HepG2 (cell line): ENCODE measurements around the gene GDF7. TPM values are rescaled to one million over a fixed set of nuclear protein-coding genes. Genes with fewer than 3 reads are reported as not detected.

ENCODE experiments used
- ATAC-seq: fragments of 200-7000 bp; cut with Tn5 transposase; 3 replicates; pipeline ENCODE4 v1.9.1; 2020; ENCODE audit warnings: mild to moderate bottlenecking, moderate library complexity
- BruUV-seq: library from RNA; stranded (reverse); fragments of 400-500 nt; replicated peaks from 2 replicates; lab custom pipeline; 2021; lab: Mats Ljungman, UMichigan
- CTCF ChIA-PET: fragments of 300-600 bp; formaldehyde crosslinking; extraction: SDS; loops from one replicate; lab custom pipeline; 2021; ENCODE audit warnings: low total read pairs, inconsistent platforms, low intra/inter-chr PET ratio; lab: Yijun Ruan, JAX
- POLR2A ChIA-PET: fragments of 350-600 bp; sonication (Branson Sonifier 250); formaldehyde crosslinking; loops from one replicate; lab custom pipeline; 2020; ENCODE audit warnings: antibody characterized with exemption, inconsistent platforms; lab: Yijun Ruan, JAX
- DNase-seq: peaks from one replicate; pipeline ENCODE4 v3.0.0-alpha.2; 2015; ENCODE audit warnings: low spot score
- FAIRE-seq: peaks from 3 replicates; lab custom pipeline; 2011; peaks lifted over from hg19 to GRCh38; lab: Jason Lieb, UNC
- H2AFZ ChIP-seq: one replicate; pipeline ENCODE4 v1.6.1; 2011; ENCODE audit warnings: low read length, inconsistent platforms
- H3K27ac ChIP-seq: fragments of 300-600 bp; 3 replicates; pipeline ENCODE4 v1.8.0; 2011; ENCODE audit warnings: mixed run types, mild to moderate bottlenecking, mixed read lengths, low read length, inconsistent platforms; ENCODE audit not compliant: insufficient read depth; ENCODE audit errors: extremely low read length
- H3K27me3 ChIP-seq, 2 experiments: fragments of 200-600 bp in 1 of 2; 2 replicates in 1 of 2; 3 replicates in 1 of 2; pipeline versions ENCODE4 v1.6.0 to v1.8.0; 2011; ENCODE audit warnings: low read length in 2 of 2, mild to moderate bottlenecking in 2 of 2, moderate library complexity in 2 of 2, inconsistent platforms in 1 of 2; ENCODE audit not compliant: insufficient read depth in 2 of 2, control insufficient read depth in 1 of 2
- H3K36me3 ChIP-seq, 2 experiments: fragments of 200-600 bp in 1 of 2; replicated peaks in 1 of 2; 2 replicates in 1 of 2; 3 replicates in 1 of 2; pipeline versions ENCODE4 v1.5.1 to v1.8.0; 2011; ENCODE audit warnings: low read length in 2 of 2, inconsistent platforms in 1 of 2; ENCODE audit not compliant: insufficient read depth in 2 of 2, control insufficient read depth in 1 of 2
- H3K4me1 ChIP-seq: 2 replicates; pipeline ENCODE4 v1.5.1; 2012; ENCODE audit warnings: low read length, inconsistent platforms; ENCODE audit not compliant: insufficient read depth
- H3K4me2 ChIP-seq: 2 replicates; pipeline ENCODE4 v1.6.0; 2011; ENCODE audit warnings: low read depth, low read length, inconsistent platforms
- H3K4me3 ChIP-seq, 3 experiments: fragments of 200-600 bp in 1 of 3; sonication (generic), shearing (Covaris generic) in 1 of 3; replicated peaks in 1 of 3; 2 replicates each; pipeline ENCODE4 v1.5.1; 2011 to 2016; ENCODE audit warnings: low read length in 3 of 3, inconsistent platforms in 2 of 3, low read depth in 2 of 3, mild to moderate bottlenecking in 2 of 3, control low read depth in 1 of 3, mixed read lengths in 1 of 3; ENCODE audit not compliant: insufficient read depth in 1 of 3
- H3K79me2 ChIP-seq: one replicate; pipeline ENCODE4 v1.6.1; 2011; ENCODE audit warnings: low read length, inconsistent platforms; ENCODE audit not compliant: insufficient read depth
- H3K9ac ChIP-seq: 2 replicates; pipeline ENCODE4 v1.6.0; 2011; ENCODE audit warnings: mild to moderate bottlenecking, low read depth, low read length, inconsistent platforms; ENCODE audit not compliant: insufficient read depth
- H3K9me3 ChIP-seq: 2 replicates; pipeline ENCODE4 v1.5.1; 2012; ENCODE audit warnings: mild to moderate bottlenecking, low read length
- H4K20me1 ChIP-seq: 2 replicates; pipeline ENCODE4 v1.6.0; 2011; ENCODE audit warnings: inconsistent platforms, mild to moderate bottlenecking, low read length, moderate library complexity; ENCODE audit not compliant: insufficient read depth
- CC2D1A ChIP-seq: sonication (generic); formaldehyde crosslinking; IDR thresholded peaks from 2 replicates; pipeline ENCODE4 v1.8.1; 2023; ENCODE audit warnings: mild to moderate bottlenecking, missing genetic modification reagents
- CERS6 ChIP-seq: sonication (generic); formaldehyde crosslinking; IDR thresholded peaks from 2 replicates; pipeline ENCODE4 v1.5.0; 2020; ENCODE audit warnings: missing genetic modification reagents
- DMAP1 ChIP-seq: IDR thresholded peaks from 2 replicates; pipeline ENCODE4 v1.6.1; 2016
- ESRRA ChIP-seq: sonication (generic); formaldehyde crosslinking; IDR thresholded peaks from 2 replicates; pipeline ENCODE4 v1.5.1; 2020; ENCODE audit warnings: mild to moderate bottlenecking, low read depth, missing genetic modification reagents
- FOXP4 ChIP-seq: sonication (generic); formaldehyde crosslinking; IDR thresholded peaks from 2 replicates; pipeline ENCODE4 v1.4.0; 2020; ENCODE audit warnings: missing genetic modification reagents
- HMGXB3 ChIP-seq: sonication (generic); formaldehyde crosslinking; IDR thresholded peaks from 2 replicates; pipeline ENCODE4 v1.4.0; 2020; ENCODE audit warnings: missing genetic modification reagents, borderline replicate concordance
- IRF1 ChIP-seq: sonication (generic); formaldehyde crosslinking; IDR thresholded peaks from 2 replicates; pipeline ENCODE4 v1.4.0; 2020; ENCODE audit warnings: low read depth, mild to moderate bottlenecking, missing genetic modification reagents
- JARID2 ChIP-seq: sonication (generic); formaldehyde crosslinking; IDR thresholded peaks from 2 replicates; pipeline ENCODE4 v1.8.1; 2023; ENCODE audit warnings: missing genetic modification reagents, inconsistent platforms; ENCODE audit not compliant: insufficient replicate concordance
- KAT2B ChIP-seq: fragments of 150-350 bp; IDR thresholded peaks from 2 replicates; pipeline ENCODE4 v1.6.1; 2014; ENCODE audit warnings: low read depth, low read length, borderline replicate concordance
- MTA1 ChIP-seq: sonication (generic); formaldehyde crosslinking; IDR thresholded peaks from 2 replicates; pipeline ENCODE4 v1.4.0; 2020; ENCODE audit warnings: missing genetic modification reagents, mild to moderate bottlenecking, borderline replicate concordance
- REXO4 ChIP-seq: sonication (generic); formaldehyde crosslinking; IDR thresholded peaks from 2 replicates; pipeline ENCODE4 v1.8.0; 2022; ENCODE audit warnings: missing genetic modification reagents, mild to moderate bottlenecking, borderline replicate concordance
- XRCC5 ChIP-seq: fragments of 200-400 bp; formaldehyde crosslinking; optimal IDR thresholded peaks from 2 replicates; pipeline ENCODE3; 2017; ENCODE audit warnings: mild to moderate bottlenecking, low read length
- ZNF496 ChIP-seq: sonication (generic); formaldehyde crosslinking; IDR thresholded peaks from 2 replicates; pipeline ENCODE4 v1.8.1; 2023; ENCODE audit warnings: mild to moderate bottlenecking, moderate library complexity, missing genetic modification reagents; ENCODE audit not compliant: insufficient replicate concordance
- ZNF570 ChIP-seq: sonication (generic); formaldehyde crosslinking; IDR thresholded peaks from 2 replicates; pipeline ENCODE4 v1.4.0; 2020; ENCODE audit warnings: mild to moderate bottlenecking, missing genetic modification reagents, borderline replicate concordance
- ZNF790 ChIP-seq: sonication (generic); formaldehyde crosslinking; IDR thresholded peaks from 2 replicates; pipeline ENCODE4 v1.8.0; 2022; ENCODE audit warnings: missing genetic modification reagents, mild to moderate bottlenecking, borderline replicate concordance
- ZSCAN21 ChIP-seq: sonication (generic); formaldehyde crosslinking; IDR thresholded peaks from 2 replicates; pipeline ENCODE4 v1.8.0; 2022; ENCODE audit warnings: mild to moderate bottlenecking, missing genetic modification reagents, moderate library complexity, borderline replicate concordance
- WGBS: methylation state at CpG from one replicate; pipeline ENCODE4 v1.1.6; 2017; ENCODE audit warnings: low lambda C conversion rate; 5-methylcytosine and 5-hydroxymethylcytosine counted together
- in situ Hi-C: cut with HindIII; loops from 2 replicates; pipeline ENCODE4 v1.10.0; 2017; ENCODE audit warnings: low pct_unique_long_range_greater_than_20kb; ENCODE audit not compliant: extremely low pct_ligation_motif_present
- intact Hi-C: fragments of 100-400 bp; cut with micrococcal nuclease; formaldehyde crosslinking; loops from one replicate; pipeline ENCODE4 v1.10.0; 2022; ENCODE audit not compliant: unreplicated experiment
- polyA plus RNA-seq, 8 experiments: library from polyadenylated mRNA; depleted of rRNA in 3 of 8; stranded (reverse) in 7 of 8; unstranded in 1 of 8; fragments of >200 nt; fragmentation: Illumina TruSeq in 4 of 8; extraction: Trizol in 4 of 8; gene quantifications; 2 replicates each; pipeline versions ENCODE4 v1.2.1 to v1.2.3, GENCODE V29; 2011 to 2016; ENCODE audit warnings: low read depth in 4 of 8, missing spikeins in 1 of 8, mixed read lengths in 1 of 8; ENCODE audit not compliant: insufficient read depth in 1 of 8
- total RNA-seq, 5 experiments: library from RNA; depleted of rRNA; stranded (reverse); fragments of >200 nt; fragmentation: Illumina TruSeq; extraction: Trizol; gene quantifications; 2 replicates each; pipeline ENCODE4 v1.2.3, GENCODE V29; 2016; ENCODE audit warnings: low read depth in 1 of 5

Gene GDF7
- total and polyA plus RNA-seq, 2 of the 13 experiments (the other 11 are each of a cell fraction or from before 2014, with no cell fraction given): 1.6 to 15.0 TPM

- no peak for DNase-seq
- H2AFZ ChIP-seq: no peak overlapping the region
- H4K20me1 ChIP-seq: no peaks in the 10 kb centered on the region
- ChIA-PET POLR2A (interaction anchor here (0.7 kb wide), 1 partner anchor 11 kb away, joined by 3 read pairs; no protein-coding TSS in a partner anchor), CTCF (no interaction called here)
- no peaks in the 10 kb centered on the region for H3K9me3 ChIP-seq
- H3K4me2 ChIP-seq: no peak overlapping the region
- H3K4me3 ChIP-seq: no peak overlapping the region
- no peaks in the 10 kb centered on the region for H3K79me2 ChIP-seq
- H3K4me1 ChIP-seq: peaks cover 52% of the 10 kb centered on the region
- BruUV-seq: no TSS peak
- no peak overlapping the region for H3K9ac ChIP-seq
- H3K36me3 ChIP-seq: peaks cover 14 to 28% of the 10 kb centered on the region in 2 experiments
- 96% methylated on average over 4 of the region's 4 CpGs for WGBS
- no peak overlapping the region for H3K27ac ChIP-seq
- H3K27me3 ChIP-seq: no peaks in the 10 kb centered on the region
- intact Hi-C loops: no loop called here
- no peak for FAIRE-seq
- in situ Hi-C loops: no loop called here
- no peak for ATAC-seq
- TF ChIP-seq CERS6 (CRISPR knock-in tag) (no peak), FOXP4 (CRISPR knock-in tag) (no peak), MTA1 (CRISPR knock-in tag) (no peak), IRF1 (CRISPR knock-in tag) (no peak), ZSCAN21 (no peak), ZNF790 (no peak), XRCC5 (no peak), ESRRA (CRISPR knock-in tag) (no peak), KAT2B (no peak), CC2D1A (CRISPR knock-in tag) (no peak), DMAP1 (CRISPR knock-in tag) (no peak), ZNF570 (no peak), JARID2 (CRISPR knock-in tag) (no peak), HMGXB3 (CRISPR knock-in tag) (no peak), ZNF496 (no peak), REXO4 (CRISPR knock-in tag) (no peak)
Observed at GRCh38 chr2:20687260-20687832, 20.4 kb downstream of the GDF7 start.
